GM19239 (cell line): Measurements from ENCODE around the gene APOBEC3H.
A peak's percentile ranks its signal among the peaks of the same experiment; 100 is the strongest.

ENCODE experiments used
- DNase-seq: peaks from one replicate; pipeline ENCODE4 v3.0.0; 2011; ENCODE audit warnings: low spot score; ENCODE audit not compliant: insufficient read length
- FAIRE-seq: peaks from 2 replicates; lab custom pipeline; 2011; peaks lifted over from hg19 to GRCh38; lab: Jason Lieb, UNC

Gene APOBEC3H

GRCh38 chr22:39132871-39133524 is 36.0 kb downstream of the APOBEC3H start:
- FAIRE-seq, result no peak

GRCh38 chr22:39133871-39134270 is 36.8 kb downstream of the APOBEC3H start:
- no peak for FAIRE-seq

More at GRCh38 chr22:39132871-39133524, 36.0 kb downstream of the APOBEC3H start:
- no peak for DNase-seq

GRCh38 chr22:39134366-39135091 is 37.5 kb downstream of the APOBEC3H start:
- FAIRE-seq (peak; percentile 55), DNase-seq (no peak)

More at GRCh38 chr22:39133871-39134270, 36.8 kb downstream of the APOBEC3H start:
- no peak for DNase-seq

GRCh38 chr22:39135092-39135896 is 38.2 kb downstream of the APOBEC3H start:
- DNase-seq (peak; percentile 72), FAIRE-seq (peak; percentile 11)

- DNase-seq, result no peak
- FAIRE-seq, result no peak
Measured at GRCh38 chr22:39136317-39136716, 39.3 kb downstream of the APOBEC3H start.

- no peak for FAIRE-seq
- no peak for DNase-seq
Measured at GRCh38 chr22:39138357-39138997, 41.4 kb downstream of the APOBEC3H start.

- FAIRE-seq (no peak), DNase-seq (no peak)
Measured at GRCh38 chr22:39139933-39140332, 42.9 kb downstream of the APOBEC3H start.

- FAIRE-seq, result no peak
- no peak for DNase-seq
Measured at GRCh38 chr22:39142088-39142680, 45.1 kb downstream of the APOBEC3H start.

- DNase-seq (peak; percentile 85), FAIRE-seq (peak; percentile 95)
Measured at GRCh38 chr22:39144101-39144767, 47.2 kb downstream of the APOBEC3H start.

GRCh38 chr22:39146256-39147101 is 49.4 kb downstream of the APOBEC3H start:
- no peak for DNase-seq
- FAIRE-seq, result no peak

GRCh38 chr22:39147335-39148025 is 50.4 kb downstream of the APOBEC3H start:
- no peak for FAIRE-seq
- DNase-seq, result no peak

GRCh38 chr22:39148026-39148726 is 51.1 kb downstream of the APOBEC3H start:
- FAIRE-seq, result no peak
- no peak for DNase-seq

- no peak for DNase-seq
- peak; percentile 64 for FAIRE-seq
Measured at GRCh38 chr22:39148727-39149535, 51.9 kb downstream of the APOBEC3H start.

GRCh38 chr22:39149915-39150847 is 53.1 kb downstream of the APOBEC3H start:
- no peak for DNase-seq
- no peak for FAIRE-seq

GRCh38 chr22:39150848-39151215 is 53.8 kb downstream of the APOBEC3H start:
- DNase-seq, result no peak
- no peak for FAIRE-seq
